NCI-H1105 (cell line): Measurements from ENCODE around the gene LYST.
"Not testable (repeated sequence)": the region's sequence is repeated elsewhere in the genome, so short reads cannot be mapped to it uniquely, and the experiment has no call there.

Source experiments
- DNase-seq: peaks from one replicate; lab custom pipeline; 2025; lab: John Stamatoyannopoulos, UW

The LYST gene

GRCh38 chr1:235757587-235758096 is 109.1 kb downstream of the LYST start:
- DNase-seq: no peak

DNA sequence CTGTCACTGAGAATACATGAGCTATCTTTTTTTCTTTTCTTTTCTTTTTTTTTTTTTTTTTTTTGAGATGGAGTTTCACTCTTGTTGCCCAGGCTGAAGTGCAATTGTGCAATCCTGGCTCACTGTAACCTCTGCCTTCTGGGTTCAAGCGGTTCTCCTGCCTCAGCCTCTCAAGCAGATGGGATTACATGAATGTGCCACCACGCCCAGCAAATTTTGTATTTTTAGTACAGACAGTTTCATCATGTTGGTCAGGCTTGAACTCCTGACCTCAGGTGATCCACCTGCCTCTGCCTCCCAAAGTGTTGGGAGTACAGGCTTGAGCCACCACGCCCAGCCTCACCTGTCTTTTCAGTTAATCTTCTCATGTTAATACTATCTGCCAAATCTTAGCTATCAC is 112.5 kb downstream of the LYST start:
- DNase-seq: not testable (repeated sequence)

DNA sequence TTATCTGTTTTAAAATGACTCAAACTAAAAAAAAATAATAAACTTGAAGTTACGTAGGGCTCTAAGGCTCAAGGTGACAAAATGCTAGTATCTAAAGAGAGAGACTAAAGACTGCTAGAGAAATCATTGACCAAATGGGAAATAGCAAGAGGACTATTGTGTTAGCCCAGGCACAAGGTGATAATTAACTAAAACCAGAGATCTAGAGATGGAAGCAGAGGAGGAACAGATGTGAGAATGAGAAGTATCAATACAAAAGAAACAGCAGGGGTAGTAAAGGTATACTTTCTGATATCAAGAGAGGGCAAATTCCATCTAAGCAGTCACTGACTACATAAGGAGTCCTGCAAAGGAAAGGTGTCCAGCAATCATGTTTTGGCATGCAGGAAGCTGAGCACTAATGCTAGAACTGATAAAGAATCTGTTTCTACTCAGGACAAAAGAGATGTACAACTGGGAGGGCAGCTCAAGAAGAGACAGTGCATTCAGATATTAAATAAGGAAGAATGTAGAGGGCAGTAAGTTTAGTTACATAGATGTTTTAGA is 116.9 kb downstream of the LYST start:
- DNase-seq: no peak

GRCh38 chr1:235748747-235749146 is 118.0 kb downstream of the LYST start:
- DNase-seq: no peak

GRCh38 chr1:235746245-235746644 is 120.5 kb downstream of the LYST start:
- no peak for DNase-seq

DNA sequence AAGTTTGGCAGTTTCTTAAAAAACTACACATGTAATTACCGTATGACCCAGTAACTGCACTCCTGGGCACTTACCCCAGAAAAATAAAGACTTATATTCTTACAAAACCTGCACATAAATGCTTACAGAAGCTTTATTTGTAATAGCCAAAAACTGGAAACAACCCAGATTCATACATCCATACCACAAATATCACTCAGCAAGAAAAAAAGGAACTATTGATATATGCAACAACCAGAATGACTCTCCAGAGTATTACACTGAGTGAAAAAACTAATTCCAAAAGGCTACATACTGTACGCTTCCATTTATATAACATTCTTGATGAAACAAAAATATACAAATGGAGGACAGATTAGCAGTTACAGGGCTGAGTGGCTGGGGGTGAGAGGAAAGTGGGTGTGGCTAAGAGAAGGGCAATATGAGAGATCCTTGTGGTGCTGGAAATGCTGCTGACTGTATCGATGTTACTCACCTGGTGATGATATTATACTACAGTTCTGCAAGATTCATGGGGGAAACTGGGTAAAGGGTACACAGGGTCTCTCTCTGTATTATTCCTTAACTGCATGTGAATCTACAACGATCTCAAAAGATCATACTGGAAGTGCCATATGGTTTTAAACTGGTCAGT is 121.1 kb downstream of the LYST start:
- DNase-seq: no peak

DNA sequence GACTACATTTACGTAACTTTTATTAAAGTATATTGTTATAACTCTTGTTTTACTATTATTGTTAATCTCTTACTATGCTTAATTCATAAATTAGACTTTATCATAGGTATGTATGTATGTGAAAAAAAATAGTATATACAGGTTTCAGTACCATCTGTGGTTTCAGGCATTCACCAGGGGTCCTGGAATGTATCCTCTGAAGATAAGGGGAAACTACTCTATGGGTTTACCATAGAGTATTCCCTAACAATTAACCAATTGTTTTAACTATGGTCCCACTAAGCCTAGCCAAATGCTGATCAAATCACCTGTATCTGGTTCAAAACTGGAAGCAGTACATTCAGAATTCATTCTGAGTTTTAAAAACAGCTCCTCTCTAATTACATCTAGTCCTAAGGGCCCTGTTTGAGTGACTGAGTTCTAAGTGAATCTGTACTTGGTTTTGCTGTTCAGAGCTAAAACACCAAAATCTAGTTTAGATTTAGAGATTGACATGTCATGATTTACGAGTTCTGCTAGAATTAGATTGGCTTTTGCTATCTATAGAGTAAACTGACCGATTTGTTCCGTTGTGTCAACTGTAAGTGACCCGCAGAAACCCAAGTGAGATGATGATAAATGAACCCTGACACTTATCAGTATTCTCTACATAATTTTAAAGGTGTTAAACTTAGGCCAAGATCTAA is 123.6 kb downstream of the LYST start:
- no peak for DNase-seq

GRCh38 chr1:235741294-235741693 is 125.4 kb downstream of the LYST start:
- no peak for DNase-seq

DNA sequence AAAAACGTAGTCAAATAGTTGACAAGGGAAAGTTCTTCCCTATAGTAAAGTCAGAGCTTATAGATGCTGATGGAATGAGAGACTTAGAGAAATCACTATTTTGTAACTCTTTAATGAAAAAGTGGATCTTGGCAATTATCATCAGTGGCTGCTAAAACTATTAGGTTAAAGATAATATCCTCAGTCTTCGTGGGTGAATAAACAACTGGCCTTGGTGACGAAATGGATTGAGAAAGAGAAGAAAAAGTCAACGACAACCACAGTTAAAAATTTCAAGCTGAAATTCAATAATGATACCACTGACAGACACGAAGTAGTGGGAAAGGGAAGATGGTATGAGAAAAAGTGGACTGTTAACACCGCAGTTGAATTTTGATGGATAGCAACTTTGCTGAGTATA is 127.1 kb downstream of the LYST start:
- no peak for DNase-seq

DNA sequence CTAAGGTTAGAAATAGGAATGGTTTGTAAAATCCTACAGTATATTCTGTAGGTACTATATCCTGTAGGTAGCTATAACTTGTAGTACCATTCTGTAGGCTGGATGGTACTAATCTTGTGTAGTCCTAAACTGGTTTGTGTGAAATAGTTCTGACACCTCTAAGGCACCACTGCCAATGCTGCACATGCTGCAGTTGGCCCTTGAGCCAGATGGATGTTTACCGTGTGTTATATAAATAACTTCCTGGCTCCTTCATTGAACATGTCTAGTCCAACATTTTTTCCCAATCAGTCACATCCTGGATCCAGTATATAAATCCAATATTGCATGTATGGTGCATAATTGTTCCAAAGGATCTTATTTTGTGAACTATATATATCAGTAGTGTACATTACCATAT is 127.6 kb downstream of the LYST start:
- no peak for DNase-seq

DNA sequence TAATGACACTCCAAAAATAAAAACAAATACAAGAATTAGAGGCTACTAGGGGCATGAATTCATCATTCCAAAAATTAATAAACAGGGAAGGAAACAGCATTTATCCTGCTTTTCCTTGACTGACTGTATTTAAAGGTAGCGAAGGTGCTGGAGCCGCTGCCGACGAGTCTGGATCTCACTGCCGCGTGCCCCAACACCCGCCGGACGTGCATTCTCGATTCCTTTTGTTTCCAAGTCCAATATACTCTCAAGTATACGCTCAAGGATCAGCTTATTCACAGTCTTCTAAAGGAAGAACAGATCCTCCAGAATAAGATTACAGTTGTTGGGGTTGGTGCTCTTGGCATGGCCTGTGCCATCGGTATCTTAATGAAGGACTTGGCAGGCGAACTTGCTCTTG is 129.0 kb downstream of the LYST start:
- DNase-seq: no peak

DNA sequence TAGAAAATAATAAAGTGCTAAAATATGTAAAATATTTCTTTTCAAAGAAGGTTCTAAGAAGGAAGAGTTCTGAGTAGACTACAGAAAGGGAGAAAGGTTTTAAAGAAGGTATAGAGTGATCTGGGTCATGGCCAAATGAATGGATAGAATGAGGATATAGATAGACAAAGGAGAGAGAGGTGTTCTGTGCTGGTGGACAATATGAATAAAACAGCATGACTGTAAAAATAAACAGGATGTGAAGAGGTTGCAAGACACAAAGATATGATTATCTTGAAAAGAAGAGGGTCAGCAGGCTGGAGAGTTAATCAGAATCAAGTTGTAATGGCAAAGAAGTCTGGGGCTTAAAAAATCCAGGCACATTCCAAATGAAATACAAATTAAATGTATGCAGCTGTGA is 130.4 kb downstream of the LYST start:
- DNase-seq: no peak

- no peak for DNase-seq
Observed at GRCh38 chr1:235735621-235736020, 131.1 kb downstream of the LYST start.

GRCh38 chr1:235734335-235734734 is 132.4 kb downstream of the LYST start:
- DNase-seq: no peak

DNA sequence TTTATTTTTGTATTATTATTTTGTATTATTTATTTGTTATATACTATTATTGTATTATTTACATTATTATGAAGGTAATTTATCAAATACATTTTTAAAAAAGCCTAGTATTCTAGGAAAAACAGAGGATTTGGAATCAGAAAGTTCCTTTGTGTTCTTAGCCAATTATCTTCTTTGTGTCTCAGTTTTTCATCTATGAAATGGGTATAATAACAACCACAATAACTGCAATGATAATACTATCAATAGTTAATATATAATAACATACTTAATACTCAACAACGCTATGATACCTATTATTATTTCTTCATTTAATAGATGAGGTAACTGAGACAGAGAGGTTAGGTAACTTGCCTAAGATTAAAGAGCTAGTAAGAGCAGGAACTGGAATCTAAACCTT is 136.7 kb downstream of the LYST start:
- no peak for DNase-seq

GRCh38 chr1:235726557-235726956 is 140.1 kb downstream of the LYST start:
- no peak for DNase-seq

- no peak for DNase-seq
Observed at GRCh38 chr1:235725434-235725833, 141.3 kb downstream of the LYST start.

GRCh38 chr1:235724730-235725129 is 142.0 kb downstream of the LYST start:
- DNase-seq: no peak

DNA sequence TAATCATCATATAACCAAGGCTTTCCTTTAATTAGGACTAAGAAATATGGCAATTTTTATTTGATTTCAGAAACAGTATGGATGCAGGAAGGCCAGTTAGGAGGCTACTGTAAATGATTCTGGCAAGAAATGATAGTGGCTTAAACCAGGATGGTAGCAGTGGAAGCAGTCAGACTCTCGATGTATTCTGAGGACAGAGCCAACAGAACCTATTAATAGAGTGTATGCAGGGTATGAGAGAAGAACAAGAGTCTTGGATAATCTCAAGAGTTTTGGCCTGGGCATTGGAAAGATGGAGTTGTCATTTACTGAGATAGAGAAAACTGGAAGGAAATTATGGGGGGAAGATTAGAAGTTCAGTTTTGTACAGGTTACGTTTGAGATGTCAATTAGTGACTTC is 143.8 kb downstream of the LYST start:
- DNase-seq: no peak

DNA sequence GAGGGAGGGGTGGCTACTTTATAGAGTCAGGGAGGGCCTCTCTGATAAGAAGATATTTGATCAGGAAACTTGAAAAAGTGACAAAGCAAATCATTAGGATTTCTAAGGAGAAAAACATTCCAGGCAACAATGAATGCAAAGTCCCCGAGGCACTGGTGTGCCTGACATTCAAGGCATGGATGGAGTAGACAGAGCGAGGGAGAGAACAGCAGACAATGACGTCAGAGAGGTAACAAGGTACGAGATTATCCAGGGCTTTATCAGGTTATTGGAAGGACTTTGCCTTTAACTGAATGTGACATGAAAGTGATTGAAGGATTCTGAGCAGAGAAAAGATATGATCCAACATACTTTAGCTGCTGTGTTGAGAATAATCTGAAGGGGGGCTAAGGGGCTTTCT is 144.7 kb downstream of the LYST start:
- DNase-seq: no peak

GRCh38 chr1:235720544-235720943 is 146.2 kb downstream of the LYST start:
- DNase-seq: no peak

GRCh38 chr1:235714205-235714897 is 152.4 kb downstream of the LYST start:
- peak; percentile 54 for DNase-seq

DNA sequence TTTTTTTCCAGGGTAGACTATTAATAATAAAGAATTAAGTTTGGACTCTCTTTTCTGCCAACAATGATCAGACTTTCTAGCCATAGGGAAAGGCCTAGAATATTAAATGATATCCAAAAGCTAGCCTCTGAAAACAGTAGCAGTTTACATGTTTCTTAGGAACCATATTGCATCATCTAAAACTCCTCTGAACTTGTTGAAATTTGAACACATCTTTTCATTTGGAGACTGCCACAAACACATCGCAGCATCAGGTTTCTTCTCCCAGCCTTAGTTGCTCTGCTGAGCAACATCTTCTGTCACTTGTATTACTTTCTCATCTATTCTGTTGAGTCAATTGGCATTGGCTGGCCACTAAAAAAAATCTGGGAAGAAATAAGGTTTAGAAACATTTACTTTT is 153.9 kb downstream of the LYST start:
- DNase-seq: no peak
